Activated T-cell treated with anti-CD3 and anti-CD28 coated beads for 48 hours (primary cell): Measurements from ENCODE around the gene ZNF831.

Experiments
- DNase-seq: peaks from one replicate; pipeline ENCODE4 v3.0.0-alpha.2; 2020; ENCODE audit warnings: low read depth

Gene ZNF831

DNA sequence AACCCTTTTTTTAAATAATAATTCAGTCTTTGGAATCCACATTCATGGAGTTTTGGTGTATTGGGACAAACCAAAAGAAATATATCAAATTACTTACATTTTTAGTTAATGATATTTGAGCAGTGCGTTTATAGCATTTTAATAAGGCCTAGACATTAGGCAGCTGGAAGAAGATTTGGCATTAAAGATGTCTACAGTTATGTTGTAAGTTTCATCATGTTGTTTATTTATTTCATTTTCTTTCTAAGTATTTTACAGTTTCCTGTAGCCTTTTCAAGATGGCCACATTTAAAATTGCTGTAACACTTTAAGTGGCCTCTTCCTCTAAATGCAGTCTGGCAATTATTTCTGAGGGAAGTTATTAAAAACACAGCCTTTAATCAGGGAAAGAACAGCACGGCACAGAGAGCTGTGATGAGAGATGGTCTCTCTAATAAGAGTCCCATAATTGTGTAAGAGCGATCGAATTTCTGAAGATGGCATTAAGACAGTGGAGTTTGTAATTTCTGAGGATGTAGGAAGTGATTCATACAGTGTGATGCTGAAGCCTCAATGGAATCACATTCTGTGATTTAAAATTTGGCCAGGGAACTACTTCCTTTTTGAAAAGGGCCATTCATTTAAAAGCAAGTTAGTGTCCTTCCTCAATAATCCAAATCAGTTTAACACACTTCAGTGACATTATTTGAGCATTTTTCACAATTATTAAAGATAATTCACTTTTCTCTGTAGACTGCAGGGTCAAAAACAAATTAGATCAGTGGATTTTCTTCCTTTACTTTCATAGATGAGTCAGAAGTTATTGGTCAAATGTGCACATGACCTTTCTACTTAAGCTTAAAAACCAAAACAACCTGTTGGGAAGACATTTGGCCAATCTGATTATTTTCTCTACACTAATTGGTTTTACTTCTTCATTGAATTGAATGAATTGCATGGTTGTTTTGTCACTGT, 84.4 kb downstream of the ZNF831 start:
- no peak for DNase-seq

DNA sequence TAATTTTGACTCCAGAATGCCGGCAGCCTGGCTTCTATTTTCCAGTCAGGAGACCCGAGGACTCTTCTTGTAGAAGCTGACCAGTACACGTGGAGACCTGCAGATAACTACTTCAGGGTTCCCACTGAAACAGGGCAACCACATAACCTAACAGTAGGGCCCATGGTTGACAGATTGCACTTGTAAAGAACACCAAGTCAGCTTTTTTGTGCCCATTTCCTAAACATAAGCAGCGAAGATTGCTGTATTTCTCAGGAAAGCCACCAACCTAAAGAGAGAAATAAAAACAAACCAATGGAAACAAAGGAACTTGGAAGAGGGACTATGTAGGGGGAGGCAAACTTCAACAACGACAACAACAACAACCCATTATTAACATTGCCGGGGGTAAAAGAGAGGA, 86.7 kb downstream of the ZNF831 start:
- no peak for DNase-seq

DNA sequence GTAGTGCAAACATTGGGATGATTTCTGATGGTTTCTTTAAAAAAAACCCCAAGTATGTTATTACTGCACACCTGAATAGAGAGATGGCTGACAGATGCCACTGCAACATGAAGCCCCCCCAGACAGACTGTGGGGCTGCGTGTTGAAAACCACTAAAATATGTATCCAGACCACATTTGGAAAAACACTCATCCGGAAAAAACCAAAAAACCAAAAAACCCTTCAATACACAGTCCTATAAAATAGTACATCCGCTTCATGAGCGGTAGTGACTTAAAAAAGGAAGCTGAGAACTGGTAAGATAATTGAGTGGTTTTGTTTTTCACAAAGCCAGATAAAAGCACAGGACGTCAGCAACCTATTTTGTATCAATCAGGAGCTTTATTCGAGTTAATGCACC, 89.7 kb downstream of the ZNF831 start:
- no peak for DNase-seq

DNA sequence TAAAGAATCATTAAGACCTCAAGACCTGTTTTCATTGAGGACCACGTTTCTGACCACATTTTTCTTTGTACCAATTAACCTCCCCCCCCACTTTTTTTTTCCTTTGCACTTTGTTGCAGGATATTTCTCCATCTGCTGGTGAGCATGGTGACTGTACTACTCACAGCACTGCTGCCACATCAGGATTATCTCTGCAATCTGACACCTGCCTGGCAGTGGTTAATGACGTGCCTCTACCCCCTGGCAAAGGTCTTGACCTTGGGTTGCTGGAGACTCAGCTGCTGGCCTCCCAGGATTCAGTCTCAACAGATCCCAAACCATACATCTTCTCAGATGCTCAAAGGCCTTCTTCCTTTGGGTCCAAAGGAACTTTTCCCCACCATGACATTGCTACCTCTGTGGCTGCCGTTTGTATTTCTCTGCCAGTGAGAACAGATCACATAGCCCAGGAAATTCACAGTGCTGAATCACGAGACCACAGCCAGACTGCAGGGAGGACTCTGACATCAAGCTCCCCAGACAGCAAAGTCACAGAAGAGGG, 90.2 kb downstream of the ZNF831 start:
- peak; percentile 7 for DNase-seq

DNA sequence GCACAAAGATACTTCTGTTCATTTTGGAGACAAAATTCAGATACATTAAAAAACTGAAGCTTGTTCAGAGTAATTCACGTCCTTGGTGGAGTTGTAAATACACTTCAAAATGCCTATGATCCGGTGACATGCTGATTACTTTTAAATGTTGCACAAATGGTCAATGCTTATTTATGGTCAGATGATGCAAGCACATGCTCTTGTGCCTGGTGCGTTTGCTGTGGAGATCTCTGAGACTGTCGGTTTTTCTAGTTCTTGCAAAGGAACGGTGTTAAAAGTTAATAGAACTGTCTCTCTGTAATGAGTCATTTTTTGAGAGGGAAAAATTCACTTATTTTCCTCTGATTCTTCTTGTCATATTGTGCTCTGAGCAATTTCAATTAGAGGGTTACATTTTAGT, 91.6 kb downstream of the ZNF831 start:
- DNase-seq, result no peak

DNA sequence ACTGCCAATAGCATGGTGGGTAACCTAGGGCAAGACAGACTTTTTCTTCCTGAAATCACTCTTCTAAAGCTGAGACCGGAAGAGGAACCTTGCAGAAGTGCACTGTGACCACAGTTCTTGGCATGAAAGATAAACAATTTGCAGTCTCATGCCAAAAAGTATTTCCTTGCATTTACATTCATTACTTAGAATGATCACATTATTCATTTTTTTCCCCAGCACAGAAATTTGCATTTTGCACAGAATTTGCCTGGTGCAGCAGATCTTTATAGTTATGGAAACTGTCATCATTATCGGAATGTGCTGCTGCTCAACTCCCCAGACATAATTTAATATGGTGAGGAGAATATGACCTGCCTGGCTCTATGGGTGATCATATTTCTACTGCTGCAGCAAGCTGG, 94.6 kb downstream of the ZNF831 start:
- DNase-seq, result no peak

DNA sequence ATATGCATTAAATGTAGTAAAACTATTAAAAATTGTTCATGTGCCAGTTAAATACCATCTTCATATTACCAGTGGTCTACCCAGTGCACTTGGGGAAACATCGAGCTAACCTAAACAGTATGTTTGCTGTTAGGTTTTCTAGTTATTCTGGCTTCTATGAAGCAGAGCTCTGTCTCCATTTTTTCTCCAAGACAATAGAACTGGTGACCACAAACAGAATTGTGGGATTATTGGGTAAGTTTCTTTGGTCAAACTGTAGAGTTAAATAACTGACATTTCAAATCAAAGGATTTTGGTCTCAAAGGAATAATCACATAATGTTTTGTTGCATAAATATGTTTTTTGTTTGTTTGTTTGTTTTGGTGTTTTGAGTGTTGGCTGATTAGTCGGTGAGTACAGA, 96.3 kb downstream of the ZNF831 start:
- no peak for DNase-seq

DNA sequence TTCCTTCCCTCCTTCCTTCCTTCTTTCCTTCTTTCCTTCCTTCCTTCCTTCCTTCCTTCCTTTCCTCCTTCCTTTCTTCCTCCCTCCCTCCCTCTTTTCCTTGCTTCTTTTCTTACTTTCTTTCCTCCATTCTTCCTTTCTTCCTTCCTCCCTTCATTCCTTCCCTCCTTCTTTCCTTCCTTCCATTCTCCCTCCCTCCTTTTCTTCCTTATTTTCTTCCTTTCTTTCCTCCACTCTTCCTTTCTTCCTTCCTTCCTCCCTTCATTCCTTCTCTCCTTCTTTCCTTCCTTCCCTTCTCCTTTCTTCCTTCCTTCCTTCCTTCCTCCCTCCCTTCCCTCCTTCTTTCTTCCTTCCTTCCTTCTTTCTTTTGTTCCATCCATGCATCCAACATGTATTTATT, 101.7 kb downstream of the ZNF831 start:
- DNase-seq, result no peak

DNA sequence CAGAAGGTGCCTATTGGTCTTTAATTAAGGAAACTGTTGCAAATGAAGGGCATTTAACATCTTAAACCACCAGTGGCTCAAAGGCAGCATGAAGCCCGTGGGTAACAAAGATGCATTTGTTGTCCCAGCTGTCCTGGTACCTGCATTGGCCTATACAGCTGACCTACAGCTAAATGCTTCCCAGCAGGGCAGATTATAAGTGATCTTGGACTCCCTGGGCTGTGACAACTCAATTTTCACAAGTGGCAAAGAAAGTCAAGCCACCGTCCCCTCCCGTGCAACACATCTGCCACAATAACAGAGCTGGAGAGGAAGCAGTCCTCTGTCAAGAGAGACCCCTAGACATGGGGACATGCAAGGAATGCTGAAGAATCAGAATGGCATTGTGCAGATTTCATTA, 105.2 kb downstream of the ZNF831 start:
- no peak for DNase-seq

DNA sequence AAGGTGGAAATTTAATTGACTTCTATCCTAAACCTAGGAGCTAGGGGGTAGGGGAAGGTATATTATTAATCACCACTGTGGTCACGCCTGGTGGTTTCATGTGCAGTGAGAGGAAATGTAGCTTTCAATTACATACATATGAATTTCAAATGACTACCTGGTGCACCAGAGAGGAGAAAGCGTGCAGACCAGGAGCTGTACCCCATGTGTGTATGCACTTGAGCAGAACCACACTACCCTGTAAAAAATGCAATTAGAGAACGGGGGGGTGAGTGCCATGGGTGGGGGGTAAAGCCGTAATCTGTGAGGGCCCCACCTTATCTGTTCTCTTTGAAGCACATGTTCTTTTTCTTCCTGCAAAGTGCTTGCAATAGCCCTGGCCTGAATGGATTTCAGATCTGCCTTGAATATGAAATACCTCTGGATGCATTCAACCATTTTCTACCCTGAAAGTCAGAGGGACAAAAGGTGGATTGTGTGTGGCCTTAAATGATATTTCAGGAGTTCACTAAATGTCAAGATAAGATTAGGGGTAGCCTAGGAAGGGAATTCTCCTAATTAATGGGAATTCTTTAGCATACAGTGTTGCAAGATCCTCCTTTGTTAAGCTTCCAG, 105.9 kb downstream of the ZNF831 start:
- no peak for DNase-seq

DNA sequence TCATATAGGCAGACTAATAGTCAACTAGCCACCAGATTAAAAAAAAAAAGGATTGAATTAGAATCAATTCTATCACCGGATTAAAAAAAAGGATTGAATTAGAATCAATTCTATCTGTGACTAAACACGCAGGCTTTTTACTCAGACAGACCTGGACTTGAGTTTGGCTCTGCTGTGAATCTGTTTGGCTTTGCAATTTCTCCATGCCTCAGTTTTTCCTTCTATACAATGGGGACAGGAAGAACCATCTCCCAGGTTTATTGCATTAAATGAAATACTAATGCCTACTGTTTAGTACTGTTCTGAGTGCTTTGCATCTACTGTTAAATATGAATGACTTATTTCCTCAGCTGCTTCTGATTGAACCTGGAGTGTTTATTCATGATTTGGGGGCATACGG, 106.8 kb downstream of the ZNF831 start:
- no peak for DNase-seq

DNA sequence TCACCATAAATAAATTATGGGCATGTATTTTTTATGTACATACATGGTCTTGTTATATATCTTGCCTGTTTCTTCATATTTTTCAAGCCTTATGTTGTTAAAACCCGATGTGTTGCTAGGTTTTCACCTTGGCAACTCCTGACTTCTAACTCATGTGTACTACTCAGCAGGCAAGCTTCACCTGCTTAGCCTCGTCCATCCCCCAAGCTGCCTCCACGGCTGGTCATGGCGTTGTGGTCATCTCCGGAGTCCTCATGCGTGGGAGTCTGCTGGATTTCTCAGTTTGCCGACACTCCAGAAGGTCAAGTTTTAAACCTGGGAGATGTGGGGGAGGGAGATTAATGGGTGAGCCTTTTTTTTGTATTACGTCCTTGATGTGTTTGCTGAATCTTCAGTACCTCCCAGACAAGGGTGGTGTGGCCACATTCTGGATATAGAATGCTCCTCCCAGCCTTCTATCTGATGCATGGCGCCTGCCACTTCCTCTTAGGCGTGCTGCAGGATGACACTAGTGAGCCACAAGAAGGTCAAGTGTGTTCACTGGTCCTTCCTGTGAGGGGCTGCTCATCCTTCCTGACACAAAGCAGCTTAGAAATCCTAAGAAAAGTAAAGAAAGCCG, 110.2 kb downstream of the ZNF831 start:
- no peak for DNase-seq

DNA sequence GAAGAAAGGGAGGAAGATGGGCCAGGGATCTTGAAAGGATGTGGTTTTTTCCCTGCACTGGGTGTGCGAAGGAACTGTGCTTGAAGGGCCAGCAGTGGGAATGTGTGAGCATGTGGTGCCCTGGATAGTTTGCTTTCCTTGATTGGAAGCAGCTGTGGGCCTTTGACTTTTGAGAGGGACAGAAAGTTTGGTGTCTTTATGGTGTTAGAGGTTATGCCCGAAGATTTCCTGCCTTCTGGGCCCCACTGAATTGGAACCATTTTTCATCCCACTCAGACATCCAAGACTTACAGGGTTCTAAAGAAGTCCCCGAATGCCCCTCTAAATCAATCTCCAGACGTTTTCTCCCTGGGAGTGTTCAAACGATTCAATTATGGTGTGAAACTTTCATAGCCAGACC, 113.3 kb downstream of the ZNF831 start:
- DNase-seq, result no peak

DNA sequence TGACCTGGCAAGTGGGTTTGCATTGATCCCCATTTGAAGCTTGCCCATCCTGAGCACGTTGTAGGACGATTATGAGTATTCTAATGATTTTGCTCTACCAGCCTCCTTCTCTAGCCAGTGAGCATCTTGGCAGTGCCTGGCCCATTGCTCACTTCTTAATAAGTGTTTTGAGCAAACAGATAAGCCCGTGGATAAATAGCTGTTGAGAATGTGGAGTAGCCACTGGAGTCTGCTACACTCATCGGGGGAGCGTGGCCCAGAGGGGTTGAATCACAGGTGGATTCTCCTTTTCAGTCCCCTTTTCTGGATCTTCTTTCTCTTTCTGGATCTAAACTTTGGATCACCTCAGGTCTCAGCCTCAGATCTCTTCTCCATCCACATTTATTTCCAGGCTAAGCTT, 120.8 kb downstream of the ZNF831 start:
- DNase-seq, result no peak

DNA sequence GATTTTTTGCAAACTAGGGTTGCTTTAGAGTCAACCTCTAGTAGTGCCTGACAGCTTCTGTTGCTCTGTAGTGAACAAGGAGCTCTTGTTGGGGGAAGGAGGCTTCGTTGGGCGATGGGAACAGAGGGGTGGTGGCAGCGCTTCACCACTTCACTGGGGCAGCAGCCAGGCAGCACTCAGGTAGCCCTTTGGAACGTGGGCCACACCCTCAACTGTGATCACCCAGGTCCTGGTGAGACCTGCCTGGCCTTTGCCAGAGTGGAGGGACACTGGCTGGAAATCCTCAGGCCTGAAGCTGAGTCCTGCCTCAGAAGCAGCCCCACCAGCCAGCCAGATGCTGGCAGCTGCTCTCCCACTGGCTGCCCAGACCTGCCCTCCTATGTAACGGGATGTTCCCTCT, 126.4 kb downstream of the ZNF831 start:
- no peak for DNase-seq

DNA sequence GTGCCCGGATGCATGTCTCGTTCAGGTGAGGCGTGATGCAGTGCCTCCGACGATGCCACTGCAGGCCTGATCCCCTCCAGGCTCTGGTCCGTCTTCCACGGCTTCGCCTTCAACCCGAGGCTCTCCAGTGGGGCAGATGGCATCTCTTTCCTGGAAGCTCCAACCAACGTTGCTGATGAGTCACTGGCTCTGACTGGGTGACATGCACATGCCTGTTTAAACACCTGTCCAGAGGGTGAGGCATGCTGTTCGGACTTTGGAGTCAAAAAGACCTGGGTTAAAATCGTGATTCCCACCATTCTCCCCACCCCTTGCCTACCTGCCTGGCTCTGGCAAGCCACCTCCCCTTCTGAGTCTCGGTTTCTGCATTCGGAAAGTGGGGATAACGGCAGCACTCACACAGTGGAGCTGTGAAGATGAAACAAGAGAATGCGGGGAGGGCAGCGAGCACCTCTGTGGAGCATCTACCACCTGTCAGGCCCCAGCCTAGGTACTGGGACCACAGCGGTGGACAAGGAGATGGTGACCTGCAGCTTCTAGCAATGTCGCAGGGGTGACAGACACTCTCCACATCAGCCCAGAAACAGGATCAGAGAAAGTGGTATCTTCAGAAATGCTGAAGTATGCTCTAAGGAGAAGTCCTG, 128.2 kb downstream of the ZNF831 start:
- DNase-seq, result no peak

DNA sequence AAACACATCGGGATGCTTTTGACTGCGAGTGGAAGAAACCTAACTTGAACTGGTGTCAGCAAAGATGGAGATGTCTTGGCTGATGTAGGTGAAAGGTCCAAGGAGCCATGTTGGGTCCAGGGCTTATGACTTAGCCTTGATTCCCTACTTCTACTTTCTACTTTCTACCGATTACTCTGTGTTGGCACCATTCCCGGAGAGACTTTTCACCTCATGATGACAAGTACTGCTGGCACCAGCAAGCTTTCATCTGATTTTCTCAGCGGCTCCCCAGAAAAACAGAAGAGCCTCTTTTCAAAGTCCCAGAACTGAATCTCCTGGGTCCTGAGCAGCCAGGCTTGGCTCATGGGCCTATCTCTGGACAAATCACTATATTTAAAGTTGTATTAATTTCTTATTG, 131.9 kb downstream of the ZNF831 start:
- DNase-seq, result no peak

DNA sequence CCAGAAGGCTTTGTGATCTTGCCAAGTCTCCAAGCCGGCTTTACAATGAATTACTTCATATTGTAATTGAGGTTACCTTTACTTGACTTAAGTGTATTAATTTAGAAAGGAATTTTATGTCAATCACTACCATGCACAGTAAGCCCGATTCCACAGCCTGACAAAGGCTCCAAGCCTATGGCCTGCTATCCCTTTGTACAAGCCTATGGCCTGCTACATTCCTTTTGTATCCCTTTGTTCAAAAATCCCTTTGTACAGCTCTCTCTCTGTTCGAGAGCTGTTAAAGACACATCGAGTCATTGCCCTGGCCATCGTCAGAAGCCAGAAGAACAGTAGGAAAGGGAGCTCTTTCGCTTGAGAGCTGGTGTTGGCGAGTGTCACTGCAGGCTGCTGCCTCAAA, 134.1 kb downstream of the ZNF831 start:
- DNase-seq, result no peak

DNA sequence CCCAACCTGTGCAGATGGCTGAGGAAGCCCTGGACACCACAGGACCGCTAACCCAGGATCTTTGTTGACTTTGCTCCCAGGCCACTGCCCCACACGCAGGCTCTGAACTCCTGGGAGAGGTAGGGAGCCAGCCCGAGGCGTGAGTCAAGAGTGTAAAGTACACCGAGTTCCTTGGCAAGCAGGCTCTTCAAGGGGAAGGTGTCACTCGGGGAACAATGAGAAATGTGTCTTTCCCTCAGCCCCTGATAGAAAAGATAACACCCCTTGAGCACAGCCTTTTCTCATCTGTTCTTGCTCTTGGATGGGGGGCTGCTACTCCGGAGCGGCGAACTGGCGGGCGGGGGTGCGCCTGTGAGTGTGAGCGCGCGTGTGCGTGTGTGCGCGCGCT, 136.3 kb downstream of the ZNF831 start:
- DNase-seq, result no peak

DNA sequence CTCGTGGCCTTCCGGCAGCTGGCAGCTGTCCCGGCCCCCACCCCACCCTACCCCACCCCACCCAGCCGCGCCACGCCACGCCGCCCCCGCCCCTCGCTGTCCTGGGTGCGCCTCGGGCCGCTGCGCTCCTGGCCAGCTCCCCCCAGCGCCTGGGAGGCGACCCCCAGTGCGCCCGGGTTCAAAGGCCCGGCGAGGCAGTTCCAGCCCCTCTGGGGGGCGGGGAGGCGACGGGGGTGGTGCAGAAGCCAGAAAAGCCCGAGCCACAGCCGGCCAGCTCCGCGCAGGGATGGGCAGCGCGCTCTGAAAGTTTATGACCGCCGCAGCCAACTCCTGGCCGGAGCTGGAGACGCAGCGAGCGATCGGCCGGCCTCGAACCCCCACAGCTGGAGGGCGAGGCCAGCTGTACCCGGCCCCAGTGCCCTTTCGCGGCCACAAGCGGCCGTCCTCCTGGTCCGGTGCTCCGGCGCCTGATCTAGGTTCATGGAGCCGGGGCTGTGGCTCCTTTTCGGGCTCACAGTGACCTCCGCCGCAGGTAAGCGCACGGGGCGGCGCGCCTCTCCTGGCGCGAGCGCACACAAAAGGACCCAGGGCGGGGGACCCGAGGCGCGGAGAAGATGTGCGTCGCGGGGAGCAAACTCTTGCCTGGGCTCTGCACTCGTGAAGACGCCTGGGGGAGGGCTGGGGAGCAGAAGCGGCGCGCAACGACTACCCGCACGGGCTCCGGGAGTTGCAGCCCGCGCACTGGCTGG, 136.9 kb downstream of the ZNF831 start, which contains the start of gene EDN3:
TSS of gene EDN3 (plus strand) at position 279 of the 749 bp plus-strand sequence. CDS start at position 481, 202 bp downstream.
- no peak for DNase-seq

DNA sequence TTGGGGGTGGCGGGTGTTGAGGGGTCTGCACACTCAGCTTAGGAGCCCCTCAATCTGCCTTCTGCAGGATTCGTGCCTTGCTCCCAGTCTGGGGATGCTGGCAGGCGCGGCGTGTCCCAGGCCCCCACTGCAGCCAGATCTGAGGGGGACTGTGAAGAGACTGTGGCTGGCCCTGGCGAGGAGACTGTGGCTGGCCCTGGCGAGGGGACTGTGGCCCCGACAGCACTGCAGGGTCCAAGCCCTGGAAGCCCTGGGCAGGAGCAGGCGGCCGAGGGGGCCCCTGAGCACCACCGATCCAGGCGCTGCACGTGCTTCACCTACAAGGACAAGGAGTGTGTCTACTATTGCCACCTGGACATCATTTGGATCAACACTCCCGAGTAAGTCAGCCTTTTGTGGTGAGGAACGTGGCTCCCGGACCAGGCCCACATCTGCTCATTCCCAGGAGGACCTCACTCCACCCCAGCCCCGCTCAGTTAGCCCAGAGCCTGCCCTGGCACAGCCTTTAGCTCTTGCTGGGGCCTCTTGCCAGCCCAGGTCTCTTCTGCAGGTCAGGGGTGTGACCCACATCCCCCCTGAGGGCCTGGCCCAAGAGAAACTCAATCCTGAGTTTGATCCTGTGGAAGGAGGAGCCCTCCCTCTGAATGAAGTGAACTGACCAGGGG, 137.9 kb downstream of the ZNF831 start:
- no peak for DNase-seq
